Kidney epithelial cell (primary cell): Measurements from ENCODE around the gene SNTG2. TPM values are rescaled to one million over a fixed set of nuclear protein-coding genes. Genes with fewer than 3 reads are reported as not detected.
"Not testable (repeated sequence)": the region's sequence is repeated elsewhere in the genome, so short reads cannot be mapped to it uniquely, and the experiment has no call there.

Source experiments
- DNase-seq: peaks from one replicate; pipeline ENCODE4 v3.0.0-alpha.2; 2010; ENCODE audit warnings: low read depth
- H3K27me3 ChIP-seq: 2 replicates; pipeline ENCODE4 v1.6.0; 2011; ENCODE audit warnings: low read length; ENCODE audit not compliant: control insufficient read depth, insufficient read depth
- H3K36me3 ChIP-seq: 2 replicates; pipeline ENCODE4 v1.5.1; 2011; ENCODE audit warnings: low read length; ENCODE audit not compliant: control insufficient read depth, insufficient read depth
- H3K4me3 ChIP-seq: 2 replicates; pipeline ENCODE4 v1.5.1; 2011; ENCODE audit warnings: low read depth, mild to moderate bottlenecking, control low read depth, low read length
- total RNA-seq: library from RNA; depleted of rRNA; stranded (reverse); fragments of >200 nt; gene quantifications from 2 replicates; pipeline ENCODE4 v1.2.3, GENCODE V29; 2015
- TF ChIP-seq, protein P1 (sequence below): IDR thresholded peaks from 2 replicates; pipeline ENCODE4 v1.5.1; 2011; ENCODE audit warnings: mild to moderate bottlenecking, moderate library complexity, low read length, control low read depth, inconsistent platforms; ENCODE audit not compliant: insufficient read depth, poor library complexity, severe bottlenecking

Gene SNTG2
- total RNA-seq, 1 donor from 2014 or later = 0.38 TPM

DNA sequence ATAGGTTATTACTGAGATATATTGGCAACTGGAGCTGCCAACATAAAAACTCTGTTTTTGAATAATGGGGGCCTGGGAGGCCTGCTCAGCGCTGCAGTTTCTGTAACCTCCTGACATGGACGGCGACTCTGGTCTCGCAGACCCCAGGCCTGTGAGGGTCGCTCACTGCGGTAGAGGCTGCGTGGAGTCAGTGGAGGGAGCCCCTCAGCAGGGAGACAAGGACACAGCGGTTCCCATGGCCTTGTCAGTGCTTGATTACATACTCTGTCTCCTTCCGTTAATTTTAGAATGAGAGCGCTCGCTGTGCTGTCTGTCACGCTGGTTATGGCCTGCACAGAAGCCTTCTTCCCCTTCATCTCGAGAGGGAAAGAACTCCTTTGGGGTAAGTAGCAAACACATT lies 463.5 kb downstream of the SNTG2 start:
- TF ChIP-seq, protein P1, sequence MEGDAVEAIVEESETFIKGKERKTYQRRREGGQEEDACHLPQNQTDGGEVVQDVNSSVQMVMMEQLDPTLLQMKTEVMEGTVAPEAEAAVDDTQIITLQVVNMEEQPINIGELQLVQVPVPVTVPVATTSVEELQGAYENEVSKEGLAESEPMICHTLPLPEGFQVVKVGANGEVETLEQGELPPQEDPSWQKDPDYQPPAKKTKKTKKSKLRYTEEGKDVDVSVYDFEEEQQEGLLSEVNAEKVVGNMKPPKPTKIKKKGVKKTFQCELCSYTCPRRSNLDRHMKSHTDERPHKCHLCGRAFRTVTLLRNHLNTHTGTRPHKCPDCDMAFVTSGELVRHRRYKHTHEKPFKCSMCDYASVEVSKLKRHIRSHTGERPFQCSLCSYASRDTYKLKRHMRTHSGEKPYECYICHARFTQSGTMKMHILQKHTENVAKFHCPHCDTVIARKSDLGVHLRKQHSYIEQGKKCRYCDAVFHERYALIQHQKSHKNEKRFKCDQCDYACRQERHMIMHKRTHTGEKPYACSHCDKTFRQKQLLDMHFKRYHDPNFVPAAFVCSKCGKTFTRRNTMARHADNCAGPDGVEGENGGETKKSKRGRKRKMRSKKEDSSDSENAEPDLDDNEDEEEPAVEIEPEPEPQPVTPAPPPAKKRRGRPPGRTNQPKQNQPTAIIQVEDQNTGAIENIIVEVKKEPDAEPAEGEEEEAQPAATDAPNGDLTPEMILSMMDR = no peak
- Histone ChIP-seq H3K4me3 (no peak overlapping the region), H3K27me3 (no peaks in the 10 kb centered on the region), H3K36me3 (no peaks in the 10 kb centered on the region)
- DNase-seq = no peak

DNA sequence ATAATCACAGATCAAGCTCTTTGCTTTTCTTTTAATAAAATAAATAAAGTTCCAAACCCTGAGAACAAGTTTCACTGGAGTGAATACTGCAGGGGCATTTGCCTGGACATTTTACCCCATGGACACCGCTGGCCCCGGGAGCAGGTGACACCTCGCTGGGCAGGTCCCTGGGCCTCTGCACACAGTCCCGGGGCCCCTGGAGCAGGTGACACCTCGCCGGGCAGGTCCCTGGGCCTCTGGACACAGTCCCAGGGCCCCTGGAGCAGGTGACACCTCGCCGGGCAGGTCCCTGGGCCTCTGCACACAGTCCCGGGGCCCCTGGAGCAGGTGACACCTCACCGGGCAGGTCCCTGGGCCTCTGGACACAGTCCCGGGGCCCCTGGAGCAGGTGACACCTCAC lies 464.3 kb downstream of the SNTG2 start:
- H3K36me3 ChIP-seq, H3K27me3 ChIP-seq, DNase-seq, H3K4me3 ChIP-seq: not testable (repeated sequence)

DNA sequence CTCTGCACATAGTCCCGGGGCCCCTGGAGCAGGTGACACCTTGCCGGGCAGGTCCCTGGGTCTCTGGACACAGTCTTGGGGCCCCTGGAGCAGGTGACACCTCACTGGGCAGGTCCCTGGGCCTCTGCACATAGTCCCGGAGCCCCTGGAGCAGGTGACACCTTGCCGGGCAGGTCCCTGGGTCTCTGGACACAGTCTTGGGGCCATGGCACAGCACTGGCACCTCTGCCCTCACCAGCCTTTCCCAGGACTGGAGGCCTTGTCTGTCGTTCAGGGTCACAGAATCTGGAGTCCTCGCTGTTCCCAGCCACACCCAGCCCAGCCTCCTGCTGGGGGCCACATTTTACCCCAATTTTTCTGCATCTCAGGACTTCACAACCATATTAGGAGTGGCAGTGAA lies 464.9 kb downstream of the SNTG2 start:
- TF ChIP-seq, protein P1 = no peak
- no peak for DNase-seq
- Histone ChIP-seq H3K36me3 (no peaks in the 10 kb centered on the region), H3K27me3 (no peaks in the 10 kb centered on the region), H3K4me3 (no peak overlapping the region)
